Medulla oblongata (tissue), 1 donor: Measurements from ENCODE around the gene BMPER.

Experiments used
- DNase-seq: peaks from one replicate; pipeline ENCODE4 v3.0.0-alpha.2; 2015; ENCODE audit errors: extremely low spot score

Gene BMPER

DNA sequence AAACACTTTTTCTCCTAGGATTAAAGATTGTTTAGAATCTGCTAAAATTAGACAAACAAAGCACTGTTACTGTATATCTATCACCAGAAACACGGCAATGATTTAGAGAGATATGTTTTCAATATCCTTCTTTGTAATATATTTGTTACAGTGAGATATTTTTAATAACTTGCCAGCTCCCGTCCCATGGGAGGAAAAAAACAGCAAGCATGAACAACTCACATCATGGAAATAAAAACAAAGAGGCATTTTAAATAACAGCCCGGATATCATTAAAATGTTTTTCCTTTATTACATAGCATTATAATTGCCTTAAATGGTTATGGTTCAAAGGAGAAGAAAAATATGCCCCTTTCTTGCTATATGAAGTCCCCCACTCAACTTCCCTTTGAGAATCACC, 272.1 kb downstream of the BMPER start:
- DNase-seq, result no peak

DNA sequence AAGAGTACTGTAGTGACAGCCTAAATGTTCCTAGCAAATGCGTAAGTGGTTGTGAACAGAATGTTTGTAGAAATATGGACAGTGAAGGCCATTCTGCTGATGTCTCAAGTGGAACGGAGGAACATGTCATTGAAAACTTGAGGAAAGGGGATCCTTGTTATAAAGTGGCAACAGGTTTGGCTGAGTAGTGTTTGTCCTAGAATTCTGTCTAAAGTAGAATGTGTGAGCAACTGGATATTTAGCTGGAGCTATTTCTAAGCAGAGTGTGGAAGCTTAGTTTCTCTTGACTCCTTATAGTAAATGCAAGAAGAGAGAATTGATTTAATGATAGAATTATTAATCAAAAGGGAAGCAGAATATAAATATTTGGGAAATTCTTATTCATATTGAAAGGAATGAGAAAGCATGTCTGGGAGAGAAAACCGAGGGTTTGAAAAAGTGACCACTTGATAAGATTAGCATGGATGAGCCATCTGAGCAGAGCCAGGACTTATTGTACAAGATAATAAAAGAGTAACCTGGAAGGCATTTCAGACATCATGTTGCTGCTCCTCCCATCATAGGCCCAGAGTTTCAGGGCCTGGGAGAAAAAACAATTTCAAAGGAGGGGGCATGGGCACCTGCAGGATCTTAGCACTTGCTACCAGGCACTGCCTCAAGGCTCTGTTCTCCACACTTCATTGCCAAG, 276.1 kb downstream of the BMPER start:
- DNase-seq, result no peak

DNA sequence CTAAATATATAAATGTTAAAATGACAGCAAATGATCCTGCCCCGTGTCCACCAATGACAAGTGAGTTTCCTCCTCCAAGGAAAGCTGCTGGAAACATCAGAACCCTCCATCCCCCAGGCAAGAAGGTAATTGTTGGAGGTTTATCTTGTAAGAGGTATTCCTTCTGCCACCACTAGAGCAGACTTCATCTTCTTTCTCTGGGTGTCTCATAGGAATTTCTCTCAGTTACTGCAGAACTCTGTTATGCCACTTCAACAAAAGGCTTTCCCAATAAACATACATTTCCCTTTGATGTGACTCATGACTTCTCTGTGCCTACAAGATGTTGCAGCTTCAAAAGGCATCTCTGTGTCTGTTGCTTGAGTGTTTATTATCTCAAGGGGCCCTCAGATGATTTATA, 279.1 kb downstream of the BMPER start:
- DNase-seq, result no peak

DNA sequence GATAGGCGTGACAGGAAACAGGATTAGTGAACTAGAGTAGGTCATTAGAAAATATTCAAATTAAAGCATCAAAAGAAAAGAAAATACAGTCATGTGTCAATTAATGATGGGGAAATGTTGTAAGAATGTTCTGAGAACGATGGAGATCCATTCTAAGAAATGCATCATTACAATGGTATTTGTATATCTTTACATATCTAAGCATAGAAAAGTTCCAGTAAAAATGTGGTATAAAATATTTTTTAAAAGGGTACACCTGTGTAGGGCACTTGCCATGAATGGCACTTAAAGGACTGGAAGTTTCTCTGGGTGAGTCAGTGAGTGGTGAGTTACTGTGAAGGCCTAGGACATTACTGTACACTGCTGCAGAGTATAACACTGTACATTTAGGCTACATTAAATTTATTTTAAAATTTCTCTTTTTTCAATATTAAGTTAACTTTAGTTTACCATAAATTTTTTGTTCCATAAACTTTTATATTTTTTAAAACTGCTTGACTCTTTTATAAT, 282.5 kb downstream of the BMPER start:
- DNase-seq, result no peak

DNA sequence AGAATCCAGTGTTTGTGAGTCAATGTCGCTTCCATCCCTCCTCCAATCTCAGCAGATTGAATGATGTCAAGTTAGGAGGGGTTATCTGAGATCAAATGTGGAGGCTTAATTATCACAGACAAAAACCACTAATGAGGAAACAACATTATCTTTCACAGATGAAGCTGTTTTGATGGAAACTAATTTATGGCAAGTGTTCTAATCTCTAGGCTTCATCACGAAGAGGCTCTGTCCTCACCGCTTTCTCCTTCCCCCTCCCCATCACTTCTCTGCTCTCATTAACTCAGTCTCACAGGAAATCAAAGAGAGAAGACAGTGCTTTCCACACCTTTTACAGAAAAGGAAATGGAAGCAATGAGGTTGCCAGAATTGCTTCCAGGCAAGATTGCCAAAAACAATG, 283.7 kb downstream of the BMPER start:
- DNase-seq, result no peak

DNA sequence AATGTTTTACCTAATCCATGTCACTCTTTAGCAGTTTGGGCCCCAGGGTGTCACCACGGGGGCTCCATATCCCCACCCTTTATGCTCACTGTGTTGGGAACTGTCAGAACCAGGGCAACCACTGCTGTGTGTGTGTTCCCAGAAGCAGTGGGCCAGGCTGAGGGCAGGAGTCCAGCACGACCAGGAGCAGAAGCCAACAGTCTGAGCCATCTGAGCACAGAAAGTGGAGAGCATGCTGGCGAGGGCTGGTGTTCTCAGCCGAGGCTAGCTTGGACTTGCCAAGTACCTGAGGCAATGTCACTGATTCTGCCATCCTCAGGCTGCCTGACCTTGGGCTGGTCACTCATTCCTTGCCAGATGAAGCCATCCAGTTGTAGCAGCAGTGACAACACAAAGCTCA, 285.0 kb downstream of the BMPER start:
- peak; percentile 52 for DNase-seq

DNA sequence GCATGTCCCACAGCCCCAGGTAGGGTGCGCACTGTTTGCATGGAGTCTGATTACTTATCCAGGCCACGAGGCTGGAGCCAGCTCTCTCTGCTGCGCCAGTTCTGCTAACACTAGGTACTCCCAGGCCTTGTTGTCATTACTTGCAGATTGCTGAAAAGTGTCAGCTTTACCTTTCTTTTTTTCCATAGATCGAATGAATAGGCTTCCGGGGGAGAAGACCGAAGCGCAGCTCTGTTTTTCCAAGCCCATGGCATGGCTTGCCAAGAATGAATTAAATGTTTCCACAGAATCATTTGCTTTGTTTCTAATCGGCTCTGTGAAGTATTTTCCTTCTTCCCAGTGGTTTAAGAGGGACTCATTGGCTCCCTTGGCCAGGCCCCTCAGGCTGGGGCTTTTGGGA, 285.8 kb downstream of the BMPER start:
- no peak for DNase-seq

DNA sequence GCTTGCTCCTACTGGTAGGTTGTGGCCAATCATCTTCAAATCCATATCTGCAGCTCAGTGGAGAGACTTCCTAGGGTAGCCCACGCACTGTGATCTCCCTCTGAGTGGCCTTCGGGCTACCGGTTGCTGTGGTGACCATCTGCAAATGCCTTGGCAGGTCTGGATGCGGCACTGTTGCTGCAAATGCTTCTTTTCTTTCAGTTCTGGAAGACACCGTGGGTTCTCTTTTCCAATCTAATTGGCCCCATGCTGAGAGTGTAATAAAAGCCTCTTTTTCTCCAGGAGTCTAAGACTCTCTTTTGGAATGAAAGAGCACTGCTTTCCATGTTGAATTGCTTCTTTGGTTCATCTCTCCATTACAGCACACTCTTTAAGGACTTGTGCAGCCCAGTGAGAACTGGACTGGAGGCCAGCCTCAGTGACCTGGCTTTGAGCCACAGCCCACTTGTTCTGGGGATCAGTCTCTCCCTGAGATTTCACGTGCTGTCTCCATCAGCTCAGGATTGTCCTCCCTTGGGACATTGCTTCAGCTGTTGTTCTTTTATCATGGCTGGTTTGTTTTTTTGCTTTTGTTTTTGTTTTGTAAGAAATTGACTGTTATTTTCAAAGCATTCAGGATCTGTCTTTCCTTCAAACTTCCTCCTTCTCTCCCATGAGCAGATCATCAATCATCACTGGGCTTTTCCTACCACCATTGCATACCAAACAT, 286.6 kb downstream of the BMPER start:
- peak; percentile 56 for DNase-seq

DNA sequence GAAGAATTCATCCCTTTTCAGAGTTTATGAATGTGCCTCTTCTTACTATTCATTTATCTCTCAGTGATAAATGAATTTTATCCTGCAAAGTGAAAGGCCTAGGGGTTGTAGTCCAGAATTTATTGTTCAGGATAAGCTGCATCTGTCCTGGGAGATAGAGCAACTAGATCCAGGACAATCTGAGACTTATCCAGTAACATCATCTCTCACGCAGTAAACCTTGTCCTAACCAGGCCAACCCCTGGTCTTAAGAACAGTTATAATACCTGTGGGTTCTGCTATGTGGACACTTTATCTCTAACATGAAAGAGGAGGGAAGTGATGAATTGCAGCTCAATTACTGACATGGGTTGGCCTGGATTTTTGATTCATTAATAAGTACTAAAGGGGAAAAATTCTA, 287.6 kb downstream of the BMPER start:
- no peak for DNase-seq

DNA sequence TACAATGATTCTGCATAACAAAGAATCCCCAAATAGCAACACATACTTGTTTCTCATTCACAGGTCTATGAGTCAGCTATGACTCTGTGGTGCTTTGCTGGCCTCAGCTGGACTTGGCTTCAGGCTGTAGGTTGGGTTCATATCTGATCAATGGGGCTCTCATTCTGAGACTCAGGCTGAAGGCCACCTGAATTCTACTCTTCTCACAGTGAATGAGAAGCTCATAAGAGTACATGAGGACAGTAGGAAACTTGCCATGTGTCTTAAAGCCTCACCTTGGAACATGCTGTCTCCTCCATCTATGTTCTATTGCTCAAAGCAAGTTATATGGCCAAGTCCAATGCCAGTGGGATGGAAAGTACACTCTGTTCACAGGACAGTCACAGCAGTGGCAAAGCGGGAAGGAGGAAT, 292.9 kb downstream of the BMPER start:
- DNase-seq, result no peak
